Ovary (tissue), 3 donors: Measurements from ENCODE around the gene TMA7.

ENCODE experiments used
- EP300 ChIP-seq: sonication (generic); formaldehyde crosslinking; IDR thresholded peaks from one replicate; pipeline ENCODE4 v1.6.1; 2017; ENCODE audit warnings: antibody characterized with exemption
- POLR2A ChIP-seq: fragments of 450-650 bp; IDR thresholded peaks from one replicate; pipeline ENCODE4 v1.6.1; 2017; ENCODE audit warnings: antibody characterized with exemption, mild to moderate bottlenecking, moderate library complexity
- TF ChIP-seq, protein P1 (sequence below), 3 donors: fragments of 450-650 bp in 2 of 3; fragments of 200-600 bp in 1 of 3; IDR thresholded peaks; one replicate each; pipeline versions ENCODE4 v1.5.1 to v1.8.0; 2016 to 2022; ENCODE audit warnings: antibody characterized with exemption in 3 of 3, mild to moderate bottlenecking in 1 of 3
- donor health status: DM: no; HTN: no; CAD: no.

DNA sequence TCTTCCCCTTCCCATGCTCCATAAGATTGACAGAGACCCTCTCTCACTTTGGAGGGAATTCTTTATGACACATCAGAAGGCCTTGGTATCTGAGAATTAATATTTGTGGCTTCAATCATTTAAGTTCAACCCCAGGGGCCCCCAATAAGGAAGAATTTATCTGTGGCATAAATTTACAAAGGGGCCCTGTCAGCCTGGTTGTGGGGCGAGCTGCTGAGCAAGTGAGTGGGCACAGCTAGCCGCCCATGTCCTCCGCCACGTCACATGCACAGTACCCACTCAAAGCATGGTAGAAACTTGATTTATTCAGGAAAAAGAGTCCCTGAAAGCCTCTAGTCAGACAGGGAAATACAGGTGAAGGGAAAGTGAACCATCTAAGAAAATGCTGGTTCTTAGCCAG lies 23.5 kb upstream of the TMA7 start:
- TF ChIP-seq, protein P1, sequence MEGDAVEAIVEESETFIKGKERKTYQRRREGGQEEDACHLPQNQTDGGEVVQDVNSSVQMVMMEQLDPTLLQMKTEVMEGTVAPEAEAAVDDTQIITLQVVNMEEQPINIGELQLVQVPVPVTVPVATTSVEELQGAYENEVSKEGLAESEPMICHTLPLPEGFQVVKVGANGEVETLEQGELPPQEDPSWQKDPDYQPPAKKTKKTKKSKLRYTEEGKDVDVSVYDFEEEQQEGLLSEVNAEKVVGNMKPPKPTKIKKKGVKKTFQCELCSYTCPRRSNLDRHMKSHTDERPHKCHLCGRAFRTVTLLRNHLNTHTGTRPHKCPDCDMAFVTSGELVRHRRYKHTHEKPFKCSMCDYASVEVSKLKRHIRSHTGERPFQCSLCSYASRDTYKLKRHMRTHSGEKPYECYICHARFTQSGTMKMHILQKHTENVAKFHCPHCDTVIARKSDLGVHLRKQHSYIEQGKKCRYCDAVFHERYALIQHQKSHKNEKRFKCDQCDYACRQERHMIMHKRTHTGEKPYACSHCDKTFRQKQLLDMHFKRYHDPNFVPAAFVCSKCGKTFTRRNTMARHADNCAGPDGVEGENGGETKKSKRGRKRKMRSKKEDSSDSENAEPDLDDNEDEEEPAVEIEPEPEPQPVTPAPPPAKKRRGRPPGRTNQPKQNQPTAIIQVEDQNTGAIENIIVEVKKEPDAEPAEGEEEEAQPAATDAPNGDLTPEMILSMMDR (IDR thresholded peaks at IDR 0.05) = no peak
- no peak for TF ChIP-seq EP300
- TF ChIP-seq POLR2A = no peak
